ENCODE results near the gene UBE3B.

GRCh38 chr12:109446869-109447268 is 30.6 kb upstream of the UBE3B start:
- TF ChIP-seq ZFP30 (CRISPR knock-in tag; IDR thresholded peaks at IDR 0.05) (no peak), TCF4 (CRISPR knock-in tag; IDR thresholded peaks at IDR 0.05; ENCODE audit: borderline replicate concordance) (no peak), ZNF8 (CRISPR knock-in tag; IDR thresholded peaks at IDR 0.05) (no peak), ZNF565 (CRISPR knock-in tag; conservative IDR thresholded peaks at IDR 0.05; ENCODE audit: low read depth) (no peak), PATZ1 (CRISPR knock-in tag; IDR thresholded peaks at IDR 0.05; ENCODE audit: borderline replicate concordance) (no peak), ESRRG (CRISPR knock-in tag; IDR thresholded peaks at IDR 0.05) (no peak), BACH2 (CRISPR knock-in tag; IDR thresholded peaks at IDR 0.05; ENCODE audit: borderline replicate concordance) (no peak), RARB (CRISPR knock-in tag; IDR thresholded peaks at IDR 0.05) (no peak), CREB5 (CRISPR knock-in tag; IDR thresholded peaks at IDR 0.05; ENCODE audit: low read depth) (no peak), ZFP3 (CRISPR knock-in tag; IDR thresholded peaks at IDR 0.05) (no peak)

Data from SK-N-SH treated with all-trans-retinoic acid at 6 μM for 48 hours (cell line).